ENCODE data around the gene SNX18.

SNX18 gene

DNA sequence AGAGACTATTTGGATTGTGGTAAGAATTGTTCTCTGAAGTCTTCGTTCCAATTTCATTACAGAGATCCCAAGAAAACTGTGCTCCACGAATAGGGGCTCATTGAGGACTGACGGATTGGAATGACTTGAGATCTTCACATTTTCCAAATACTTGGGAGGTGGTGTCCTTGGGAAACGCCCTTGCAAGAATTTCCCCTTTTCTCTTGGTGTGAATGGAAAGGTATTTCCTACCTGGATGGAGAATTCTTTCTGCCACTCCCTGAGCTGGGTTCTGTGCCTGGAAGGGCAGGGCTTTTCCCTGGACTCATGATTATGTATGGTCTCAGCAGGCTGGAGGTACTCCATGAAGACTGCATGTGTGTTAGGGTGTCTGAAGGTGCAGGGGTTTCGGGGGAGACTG is 53.9 kb downstream of the SNX18 start:
- TF ChIP-seq ZFX (IDR thresholded peaks at IDR 0.05), result no peak
- TF ChIP-seq, protein P1, sequence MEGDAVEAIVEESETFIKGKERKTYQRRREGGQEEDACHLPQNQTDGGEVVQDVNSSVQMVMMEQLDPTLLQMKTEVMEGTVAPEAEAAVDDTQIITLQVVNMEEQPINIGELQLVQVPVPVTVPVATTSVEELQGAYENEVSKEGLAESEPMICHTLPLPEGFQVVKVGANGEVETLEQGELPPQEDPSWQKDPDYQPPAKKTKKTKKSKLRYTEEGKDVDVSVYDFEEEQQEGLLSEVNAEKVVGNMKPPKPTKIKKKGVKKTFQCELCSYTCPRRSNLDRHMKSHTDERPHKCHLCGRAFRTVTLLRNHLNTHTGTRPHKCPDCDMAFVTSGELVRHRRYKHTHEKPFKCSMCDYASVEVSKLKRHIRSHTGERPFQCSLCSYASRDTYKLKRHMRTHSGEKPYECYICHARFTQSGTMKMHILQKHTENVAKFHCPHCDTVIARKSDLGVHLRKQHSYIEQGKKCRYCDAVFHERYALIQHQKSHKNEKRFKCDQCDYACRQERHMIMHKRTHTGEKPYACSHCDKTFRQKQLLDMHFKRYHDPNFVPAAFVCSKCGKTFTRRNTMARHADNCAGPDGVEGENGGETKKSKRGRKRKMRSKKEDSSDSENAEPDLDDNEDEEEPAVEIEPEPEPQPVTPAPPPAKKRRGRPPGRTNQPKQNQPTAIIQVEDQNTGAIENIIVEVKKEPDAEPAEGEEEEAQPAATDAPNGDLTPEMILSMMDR (conservative IDR thresholded peaks at IDR 0.05), result no peak
- no peak overlapping the region for H3K27ac ChIP-seq

GRCh38 chr5:54573812-54574489 is 56.4 kb downstream of the SNX18 start:
- TF ChIP-seq, protein P1 (conservative IDR thresholded peaks at IDR 0.05), result no peak
- no peak for TF ChIP-seq ZFX (IDR thresholded peaks at IDR 0.05)
- H3K27ac ChIP-seq, result no peak overlapping the region

- TF ChIP-seq, protein P1 (conservative IDR thresholded peaks at IDR 0.05), result no peak
- TF ChIP-seq ZFX (IDR thresholded peaks at IDR 0.05), result no peak
- H3K27ac ChIP-seq, result no peak overlapping the region
These were observed 60.0 kb downstream of the SNX18 start for GRCh38 chr5:54577528-54577927.

DNA sequence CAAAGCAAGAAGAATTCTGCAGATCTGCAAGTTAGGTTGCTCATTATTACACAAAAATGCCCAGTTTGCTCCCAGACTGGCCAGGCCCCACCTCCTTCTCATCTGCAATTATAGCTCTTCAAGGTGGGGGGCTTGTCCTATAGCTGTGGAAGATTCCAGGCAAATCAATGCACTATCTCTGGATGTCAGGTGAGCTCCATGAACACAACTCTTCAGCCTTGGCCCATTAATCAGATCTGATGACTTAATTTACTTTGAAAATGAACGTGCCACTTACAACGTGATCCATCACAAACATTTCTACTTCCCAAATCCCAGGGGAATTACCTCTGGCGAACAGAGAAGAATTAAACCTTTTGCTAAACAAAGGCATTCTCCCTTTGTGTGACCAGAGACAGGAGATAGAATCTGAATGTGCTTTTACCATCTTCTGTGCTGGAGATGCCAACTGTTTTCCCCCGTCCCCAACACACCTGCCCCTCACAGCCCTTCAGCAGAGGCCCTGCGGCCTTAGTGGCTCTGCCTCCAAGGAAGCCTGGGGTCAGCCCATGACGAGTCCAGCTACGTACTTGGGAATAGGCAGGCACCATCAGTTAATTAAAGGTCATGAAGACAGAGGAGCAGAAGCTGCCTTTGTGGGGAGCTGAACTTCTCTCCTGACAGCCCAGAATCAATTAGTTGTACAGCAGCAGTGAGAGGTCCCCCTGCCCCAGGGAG is 60.5 kb downstream of the SNX18 start:
- TF ChIP-seq ZFX (IDR thresholded peaks at IDR 0.05), result no peak
- TF ChIP-seq, protein P1 (conservative IDR thresholded peaks at IDR 0.05), result no peak
- no peak overlapping the region for H3K27ac ChIP-seq

- TF ChIP-seq, protein P1 (conservative IDR thresholded peaks at IDR 0.05), result no peak
- no peak for TF ChIP-seq ZFX (IDR thresholded peaks at IDR 0.05)
- H3K27ac ChIP-seq, result no peak overlapping the region
These were observed 62.2 kb downstream of the SNX18 start for GRCh38 chr5:54579591-54580295.

- H3K27ac ChIP-seq, result no peak overlapping the region
- TF ChIP-seq, protein P1 (conservative IDR thresholded peaks at IDR 0.05), result no peak
These were observed 63.6 kb downstream of the SNX18 start for GRCh38 chr5:54580997-54581811.

Data from C4-2B (cell line).